Stimulated activated CD4-positive, alpha-beta T cell treated with anti-CD3 and anti-CD28 coated beads, Interleukin-2, amount 100 ng/mL, for 24 hours (primary cell): Measurements from ENCODE around the gene GABRB1.
"Not testable (repeated sequence)": the region's sequence is repeated elsewhere in the genome, so short reads cannot be mapped to it uniquely, and the experiment has no call there.

Source experiments
- DNase-seq, 2 donors: peaks; one replicate each; pipeline ENCODE4 v3.0.0-alpha.2; 2020

Gene GABRB1

DNA sequence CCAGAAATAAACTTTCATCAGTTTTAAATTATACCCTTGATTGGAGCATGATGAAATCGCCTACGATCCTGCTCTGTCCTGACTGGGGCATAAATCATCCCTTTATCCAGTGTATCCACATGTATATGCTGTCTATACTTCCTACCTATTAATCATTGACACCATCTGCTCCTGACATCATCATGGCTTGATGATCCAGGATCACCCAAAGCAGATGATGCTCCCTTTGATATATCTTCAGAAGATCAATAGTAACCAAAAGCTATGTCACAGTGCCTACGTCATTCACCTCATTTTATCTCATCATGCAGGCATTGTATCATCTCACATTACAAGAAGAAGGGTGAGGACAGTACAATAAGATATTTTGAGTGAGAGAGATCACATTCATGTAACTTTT is 294.7 kb downstream of the GABRB1 start:
- DNase-seq, result no peak

DNA sequence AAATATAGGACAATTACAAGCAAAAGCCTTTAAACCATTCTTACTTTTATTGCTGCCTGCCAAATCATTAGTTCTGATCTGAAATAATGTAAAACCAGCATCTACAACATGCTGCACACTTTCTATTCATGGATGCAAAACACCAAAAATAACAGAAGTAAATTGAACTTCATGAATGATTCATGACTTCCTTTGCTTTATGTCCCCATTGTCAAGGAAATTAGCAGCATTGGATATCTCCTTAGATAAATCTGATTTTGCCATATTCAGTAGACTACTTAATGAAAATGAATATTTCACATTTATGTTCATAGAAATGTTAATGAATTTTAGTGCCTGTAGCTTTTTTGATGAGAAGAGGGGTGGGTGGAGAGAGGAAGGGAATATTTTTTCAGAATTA is 299.5 kb downstream of the GABRB1 start:
- no peak for DNase-seq

DNA sequence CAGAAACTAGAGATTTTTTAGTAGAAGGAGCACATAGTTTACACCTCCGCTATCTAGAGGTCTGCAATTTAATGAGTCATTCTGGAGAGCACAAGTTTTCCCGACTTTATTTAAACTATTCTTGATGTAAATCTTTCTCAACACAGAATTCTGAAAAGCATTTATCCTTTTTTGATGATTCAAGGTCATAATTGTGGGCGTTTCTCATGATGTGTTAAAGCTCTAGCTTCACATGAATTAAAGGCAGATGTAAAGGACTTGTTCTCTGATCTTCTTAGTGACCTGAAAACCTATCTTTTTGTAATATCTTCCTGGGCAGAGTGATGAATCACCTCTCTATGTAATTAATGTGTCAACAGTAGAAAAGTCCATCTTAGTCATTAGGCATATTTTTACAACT is 303.3 kb downstream of the GABRB1 start:
- DNase-seq, result no peak

DNA sequence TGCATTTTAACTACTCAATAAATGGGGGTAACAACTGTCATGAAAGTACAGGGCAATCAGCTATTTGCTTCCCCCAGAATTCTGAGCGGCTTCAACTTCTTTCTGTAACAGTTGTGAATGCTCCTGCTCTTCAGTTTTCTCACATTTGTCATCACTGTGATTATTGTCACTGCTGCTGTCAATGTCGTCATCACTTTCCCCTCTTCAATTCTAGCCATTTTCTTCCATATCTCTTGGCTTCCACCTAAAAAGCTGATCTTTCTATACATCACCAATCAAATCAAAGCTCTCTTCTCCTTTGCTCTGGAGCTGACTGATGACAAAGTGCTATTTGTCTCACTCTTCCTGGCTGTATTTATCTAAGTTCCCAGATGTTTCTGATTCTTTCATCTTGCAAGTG is 306.5 kb downstream of the GABRB1 start:
- no peak for DNase-seq

DNA sequence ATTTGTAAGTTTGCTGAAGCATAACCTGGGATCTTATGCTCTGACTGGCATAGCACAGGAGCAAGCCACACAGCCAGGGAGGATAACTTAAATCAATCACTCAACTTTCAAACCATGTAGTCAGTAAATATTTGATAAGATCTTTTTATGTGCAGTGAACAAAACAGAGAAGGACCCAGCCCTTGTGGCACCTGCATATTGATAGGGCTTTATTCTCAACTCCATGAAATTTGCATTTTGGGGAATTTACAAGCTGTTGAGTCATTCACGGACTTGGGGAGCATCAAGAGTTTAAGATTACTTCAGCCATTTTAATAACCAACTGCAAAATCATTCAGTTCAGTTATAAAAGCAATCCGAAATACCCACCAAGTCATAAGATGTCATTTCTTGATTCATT is 309.5 kb downstream of the GABRB1 start:
- DNase-seq, result no peak

DNA sequence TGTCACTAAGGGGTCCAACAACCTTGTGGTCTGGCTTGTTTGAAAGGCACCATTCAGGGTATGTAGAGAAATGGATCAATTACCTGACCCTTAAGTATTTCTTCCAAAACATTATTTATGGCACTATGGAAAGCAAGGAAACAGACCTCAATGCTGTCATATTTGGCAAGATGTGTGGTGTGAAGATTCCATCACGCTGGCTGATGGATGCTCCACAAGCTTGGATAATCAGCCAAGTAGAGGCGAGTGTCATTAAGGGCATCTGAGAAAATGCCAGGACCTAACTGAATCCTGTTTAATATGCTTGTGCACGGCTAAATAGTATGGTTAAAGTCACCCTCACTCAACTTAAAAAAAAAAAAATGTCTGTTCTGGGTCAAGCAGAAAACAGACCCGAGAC is 311.4 kb downstream of the GABRB1 start:
- DNase-seq, result no peak

DNA sequence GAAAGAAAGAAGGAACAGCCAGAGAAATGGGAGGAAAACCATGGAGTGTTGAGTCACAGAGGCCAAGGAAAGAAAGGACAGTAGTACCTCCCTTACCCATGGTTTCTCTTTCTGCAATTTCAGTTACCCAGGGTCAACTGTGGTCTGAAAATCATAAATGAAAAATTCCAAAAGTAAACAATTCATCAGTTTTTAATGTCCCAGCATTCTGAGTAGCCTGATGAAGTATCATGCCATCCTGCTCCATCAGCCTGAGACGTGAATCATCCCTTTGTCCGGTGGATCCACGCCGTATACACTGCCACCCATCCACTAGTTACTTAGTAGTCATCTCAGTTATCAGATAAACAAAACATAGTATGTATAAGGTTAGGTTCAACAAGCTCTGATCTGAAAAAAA is 318.0 kb downstream of the GABRB1 start:
- DNase-seq, result no peak

DNA sequence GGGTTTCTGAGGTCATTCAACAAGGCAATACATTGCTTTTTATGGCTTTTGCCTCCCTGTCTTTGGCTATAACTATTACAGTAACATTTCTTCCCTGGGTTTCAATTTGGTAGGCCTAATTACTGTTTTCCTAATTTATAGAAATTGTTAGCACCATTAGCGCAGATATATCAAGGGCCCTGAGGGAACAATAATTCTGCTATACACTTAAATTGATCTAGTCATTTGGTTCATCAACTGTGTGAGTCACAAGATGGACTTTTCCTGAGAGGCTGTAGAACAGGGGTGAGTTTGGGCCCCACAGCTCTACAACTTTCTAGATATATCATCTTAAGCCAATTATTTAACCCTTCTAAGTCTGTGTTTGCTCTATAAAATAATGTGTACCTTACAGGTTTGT is 324.2 kb downstream of the GABRB1 start:
- no peak for DNase-seq

DNA sequence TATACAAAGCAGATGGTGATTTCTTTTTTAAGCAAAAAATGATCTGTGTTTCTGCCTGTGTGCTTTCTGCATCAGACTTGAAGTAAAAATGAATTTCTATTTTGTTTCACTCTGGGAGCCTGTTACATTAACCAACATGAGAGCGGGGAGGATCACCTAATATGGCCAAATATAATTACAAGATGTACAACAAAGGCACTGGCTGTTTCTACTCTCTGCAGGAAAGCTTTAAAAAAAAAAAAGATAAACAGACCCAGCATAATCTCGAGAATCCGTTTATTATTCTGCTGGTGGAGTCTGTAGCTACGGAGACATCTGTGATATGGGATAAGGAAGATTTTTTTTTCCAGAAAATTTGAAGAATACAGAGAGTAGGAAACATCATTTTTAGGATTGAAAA is 328.5 kb downstream of the GABRB1 start:
- no peak for DNase-seq

DNA sequence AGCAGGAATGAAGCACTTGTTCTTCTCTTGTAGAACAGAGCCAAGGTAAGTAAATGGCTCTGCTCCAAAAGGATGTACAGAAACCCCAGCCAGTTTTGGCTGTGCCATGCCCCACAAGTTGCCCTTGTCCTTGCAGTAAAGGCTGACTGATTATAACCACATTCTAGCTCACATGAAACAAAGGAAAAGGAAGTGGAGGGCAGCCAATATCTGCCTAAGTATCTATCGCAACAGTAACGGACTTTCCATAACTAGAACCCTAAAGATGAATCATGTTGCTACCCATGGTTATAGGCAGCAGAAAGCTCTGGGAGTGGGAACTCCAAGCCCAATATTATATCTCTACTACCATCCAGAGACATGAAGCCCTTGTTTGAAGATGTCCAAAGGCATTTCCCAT is 336.4 kb downstream of the GABRB1 start:
- DNase-seq, result no peak

DNA sequence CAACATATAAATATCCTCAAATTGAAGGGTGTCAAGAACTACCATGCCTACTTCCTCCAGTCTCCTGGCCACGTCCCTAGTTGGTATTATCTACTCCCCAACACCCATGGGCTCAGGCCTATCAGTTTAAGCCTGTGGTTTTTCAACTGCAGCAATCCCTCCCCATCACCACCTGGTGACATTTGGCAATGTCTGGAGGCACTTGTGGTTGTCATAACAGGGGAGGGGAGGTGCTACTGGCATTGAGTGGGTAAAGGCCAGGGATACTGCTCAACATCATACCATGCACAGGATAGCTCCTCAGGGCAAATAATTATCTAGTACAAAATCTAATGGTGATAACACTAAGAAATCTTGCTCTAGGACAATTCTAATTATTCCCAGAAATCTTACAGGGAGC is 336.8 kb downstream of the GABRB1 start:
- DNase-seq, result no peak

DNA sequence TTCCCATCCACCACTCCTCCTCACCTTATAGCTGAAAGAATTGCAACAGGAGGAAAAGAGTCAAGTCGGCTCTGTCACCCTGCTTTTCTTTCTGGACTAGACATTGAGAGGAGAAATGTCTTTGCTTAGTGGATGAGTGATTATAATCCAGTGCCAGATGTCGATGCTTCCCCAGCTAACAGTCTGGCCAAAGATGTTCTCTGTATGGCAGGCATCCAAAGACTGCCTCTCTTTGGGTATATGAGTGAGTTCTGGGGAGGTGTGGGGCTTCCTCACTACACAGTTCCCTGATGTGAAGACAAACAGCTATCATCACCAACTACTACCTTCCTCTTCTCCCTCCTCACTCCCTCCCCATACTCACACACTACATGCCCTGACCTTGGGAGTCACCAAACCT is 341.2 kb downstream of the GABRB1 start:
- no peak for DNase-seq

DNA sequence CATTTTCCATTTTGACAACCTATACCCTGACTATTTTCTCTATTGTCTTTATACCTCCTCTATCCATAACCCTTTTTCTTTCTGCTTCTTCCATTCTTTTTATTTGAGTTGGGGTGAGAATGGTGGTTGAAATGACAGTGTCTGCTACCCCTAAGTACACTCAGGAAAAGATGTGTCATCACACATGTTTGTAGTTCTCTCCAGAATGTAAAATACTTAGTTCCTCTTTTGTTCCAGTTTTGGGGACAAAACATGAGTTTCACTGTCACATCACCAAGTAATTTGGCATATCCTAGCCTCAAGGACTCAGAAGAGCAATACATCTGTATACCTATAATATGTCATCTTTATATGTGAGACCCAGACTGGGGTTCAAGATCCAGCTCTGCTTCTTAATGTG is 341.8 kb downstream of the GABRB1 start:
- DNase-seq, result no peak

DNA sequence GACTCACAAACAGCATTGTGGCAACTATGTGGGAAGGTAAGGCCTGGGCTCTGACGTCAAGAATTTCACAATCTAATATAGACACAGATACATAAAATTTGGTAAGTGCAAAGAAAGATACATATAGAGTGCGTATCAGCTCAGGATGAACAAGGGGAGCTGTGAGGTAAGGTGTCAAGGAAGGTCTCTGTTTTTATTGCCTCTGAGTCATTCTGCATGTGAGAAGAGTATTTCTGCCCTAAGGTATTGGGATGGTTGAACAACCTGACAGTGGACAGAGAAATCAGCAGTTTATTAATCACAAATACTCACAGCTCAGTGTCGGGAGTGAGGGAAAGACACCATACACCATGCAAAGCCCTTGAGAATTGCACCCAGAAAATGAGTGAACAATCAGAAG is 342.3 kb downstream of the GABRB1 start:
- no peak for DNase-seq

DNA sequence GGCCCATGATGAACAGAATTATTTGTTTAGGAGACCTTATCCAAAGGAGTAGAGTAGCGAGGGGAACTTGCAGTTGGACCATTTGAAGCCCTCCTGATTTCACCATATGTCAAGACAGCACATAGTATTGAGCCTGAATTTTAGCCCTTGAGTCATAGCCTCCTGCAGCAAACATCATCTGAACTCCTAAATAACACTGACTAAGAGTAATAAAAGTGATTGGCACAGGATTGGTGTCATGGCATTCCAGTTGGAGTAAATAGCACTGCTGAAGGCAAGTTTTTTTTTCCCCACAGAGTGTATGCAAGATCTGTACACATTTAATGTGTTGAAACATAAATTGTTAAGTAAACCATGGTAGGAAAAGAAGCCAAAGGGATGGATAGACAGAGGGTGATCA is 343.1 kb downstream of the GABRB1 start:
- DNase-seq, result no peak

DNA sequence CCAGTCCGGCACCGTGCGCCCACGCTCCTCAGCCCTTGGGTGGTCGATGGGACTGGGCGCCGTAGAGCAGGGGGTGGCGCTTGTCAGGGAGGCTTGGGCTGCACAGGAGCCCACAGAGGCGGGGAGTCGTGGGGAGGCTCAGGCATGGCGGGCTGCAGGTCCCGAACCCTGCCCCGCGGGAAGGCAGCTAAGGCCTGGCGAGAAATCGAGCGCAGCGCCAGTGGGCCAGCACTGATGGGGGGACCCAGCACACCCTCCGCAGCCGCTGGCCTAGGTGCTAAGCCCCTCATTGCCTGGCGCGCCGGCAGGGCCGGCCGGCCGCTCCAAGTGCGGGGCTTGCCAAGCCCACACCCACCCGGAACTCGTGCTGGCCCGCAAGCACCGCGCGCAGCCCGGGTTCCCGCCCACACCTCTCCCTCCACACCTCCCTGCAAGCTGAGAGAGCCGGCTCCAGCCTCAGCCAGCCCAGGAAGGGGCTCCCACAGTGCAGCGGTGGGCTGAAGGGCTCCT is 346.7 kb downstream of the GABRB1 start:
- DNase-seq, result not testable (repeated sequence)

DNA sequence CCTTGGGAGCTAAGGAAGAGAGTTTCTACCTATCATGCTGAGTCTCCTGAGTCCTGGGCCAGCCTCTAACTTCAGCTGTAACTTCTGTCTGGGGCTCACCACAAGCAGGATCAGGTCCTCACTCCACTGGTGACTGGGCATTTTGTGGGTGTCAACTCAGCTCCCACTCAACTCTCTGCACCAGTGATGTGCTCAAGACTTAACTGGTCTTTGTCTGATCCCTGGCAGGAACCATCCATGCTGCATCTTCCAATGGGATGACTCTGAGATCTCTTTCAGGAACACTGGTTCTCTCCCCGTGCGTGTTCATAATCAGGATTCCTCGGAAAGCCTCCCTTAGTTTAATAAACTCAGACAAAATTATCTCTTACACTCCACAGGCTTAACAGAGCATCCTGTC is 349.8 kb downstream of the GABRB1 start:
- DNase-seq, result no peak

DNA sequence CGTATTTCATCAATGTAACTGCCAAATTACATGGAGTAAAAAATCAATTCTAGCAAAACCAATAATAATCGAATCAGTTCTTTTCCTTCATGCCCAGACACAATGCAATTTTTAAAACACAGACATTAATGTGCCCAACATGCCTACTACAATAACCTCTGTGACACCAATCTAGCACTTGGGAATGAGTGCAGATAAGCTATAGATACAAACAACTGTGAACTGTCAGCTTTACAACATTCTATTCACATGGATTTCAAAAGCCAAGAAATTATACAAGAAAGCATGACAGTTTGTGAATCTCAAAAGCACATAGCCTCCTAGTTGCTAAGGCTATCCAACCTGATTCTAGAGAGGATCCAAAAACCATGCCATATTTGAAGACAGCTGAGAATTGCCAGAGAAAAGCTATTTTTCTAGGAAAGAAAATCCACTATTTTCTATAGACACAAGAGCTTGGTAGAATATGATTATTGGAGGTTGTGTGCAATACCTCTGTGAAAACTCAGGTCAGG is 351.5 kb downstream of the GABRB1 start:
- DNase-seq, result no peak

DNA sequence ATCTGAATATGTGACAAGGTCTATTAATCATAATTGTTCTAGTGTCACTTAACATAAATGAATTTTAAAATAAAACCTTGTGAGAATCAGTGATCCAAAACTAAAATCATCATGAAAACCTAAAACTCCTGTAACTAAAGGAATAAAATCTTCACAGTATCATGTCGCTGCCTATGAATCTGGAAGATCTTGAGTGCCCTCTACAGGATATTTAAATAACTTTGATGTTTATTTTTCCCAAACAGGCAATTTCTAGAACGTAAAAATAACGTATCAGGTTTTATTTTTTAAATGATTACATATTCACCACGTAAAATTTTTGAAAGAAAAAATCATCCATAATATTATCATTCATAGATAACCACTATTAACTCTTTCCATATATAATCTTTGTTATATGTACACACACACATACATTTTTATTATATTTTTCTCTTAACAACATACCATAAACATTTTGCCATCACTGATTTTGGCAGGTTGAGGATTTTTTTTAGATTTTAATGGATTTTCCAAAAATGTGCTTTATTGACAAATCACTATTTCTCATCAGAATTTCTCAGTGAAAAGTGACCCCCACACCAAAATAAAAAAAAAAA is 352.6 kb downstream of the GABRB1 start:
- no peak for DNase-seq

DNA sequence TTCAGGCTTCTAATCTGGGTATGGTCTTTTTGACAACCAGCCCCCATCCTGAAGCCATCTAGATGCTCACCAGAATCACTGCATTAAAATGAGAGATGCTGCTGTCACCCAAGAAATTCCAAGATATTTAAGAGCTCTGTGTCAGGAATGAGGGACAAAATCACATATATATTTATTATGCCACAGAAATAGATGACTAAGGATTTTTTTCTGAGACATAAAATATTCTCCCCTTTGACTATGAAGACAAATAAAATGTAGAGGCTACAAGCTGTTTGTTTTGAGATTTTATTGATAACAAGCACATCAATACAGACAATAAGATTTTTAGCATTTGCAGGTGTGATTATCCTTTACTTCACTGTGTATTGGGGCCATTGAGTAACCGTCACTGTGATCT is 354.8 kb downstream of the GABRB1 start:
- no peak for DNase-seq

DNA sequence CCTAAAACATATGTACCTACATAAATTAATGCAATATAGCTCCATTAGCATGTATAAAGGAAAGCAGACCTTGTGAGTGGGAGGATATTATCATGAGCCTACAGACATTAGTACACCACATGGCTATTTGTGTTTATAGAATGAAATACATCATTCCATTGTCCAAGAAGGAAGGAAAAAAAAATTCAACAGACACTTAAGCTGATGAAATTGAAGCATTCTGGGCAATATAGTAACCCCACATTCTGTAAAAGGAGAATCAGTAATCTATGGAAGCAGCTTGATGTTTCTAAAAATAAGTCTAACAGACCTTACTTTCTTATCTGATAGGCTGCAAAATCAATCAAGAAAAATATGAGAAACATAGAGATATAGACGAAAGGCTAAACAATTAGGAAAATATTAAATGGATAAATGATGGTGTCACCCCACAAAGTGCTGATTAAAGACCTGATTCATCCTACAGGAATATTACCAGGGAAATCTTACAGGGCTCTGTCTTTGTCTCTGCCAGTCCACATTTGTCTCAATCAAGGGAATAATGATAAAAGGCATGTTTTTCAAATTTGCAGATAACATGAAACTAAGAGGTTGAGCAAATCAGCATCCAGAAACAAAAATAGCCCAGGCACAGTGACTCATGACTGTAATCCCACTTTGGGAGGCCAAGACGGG is 355.3 kb downstream of the GABRB1 start:
- DNase-seq, result no peak

DNA sequence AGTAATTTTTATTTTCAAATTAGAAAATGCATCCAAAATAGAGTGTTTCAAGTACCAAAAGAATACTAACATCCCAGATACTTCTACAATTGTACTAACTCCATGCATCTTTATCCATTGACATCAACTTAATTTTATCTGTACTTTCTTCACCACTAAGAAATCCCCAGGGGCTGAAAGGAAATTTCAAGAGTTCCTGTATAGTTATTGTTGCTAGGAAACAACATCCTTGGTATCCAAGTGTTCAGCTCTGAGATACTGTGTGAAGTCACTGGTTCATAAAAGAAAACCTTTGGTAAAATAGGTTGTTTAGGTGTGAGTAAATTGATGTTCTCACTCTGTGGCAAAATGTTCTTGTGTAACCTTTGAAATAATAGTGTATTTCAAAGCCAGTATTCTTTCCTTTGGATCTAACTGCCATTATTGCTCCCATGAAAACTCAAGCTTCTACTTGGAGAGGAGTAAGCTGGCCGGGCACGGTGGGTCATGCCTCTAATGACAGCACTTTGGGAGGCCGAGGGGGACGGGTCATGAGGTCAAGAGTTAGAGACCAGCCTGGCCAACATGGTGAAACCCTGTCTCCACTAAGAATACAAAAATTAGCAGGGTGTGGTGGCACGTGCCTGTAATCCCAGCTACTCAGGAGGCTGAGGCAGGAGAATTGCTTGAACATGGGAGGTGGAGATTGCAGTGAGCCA is 359.2 kb downstream of the GABRB1 start:
- no peak for DNase-seq

DNA sequence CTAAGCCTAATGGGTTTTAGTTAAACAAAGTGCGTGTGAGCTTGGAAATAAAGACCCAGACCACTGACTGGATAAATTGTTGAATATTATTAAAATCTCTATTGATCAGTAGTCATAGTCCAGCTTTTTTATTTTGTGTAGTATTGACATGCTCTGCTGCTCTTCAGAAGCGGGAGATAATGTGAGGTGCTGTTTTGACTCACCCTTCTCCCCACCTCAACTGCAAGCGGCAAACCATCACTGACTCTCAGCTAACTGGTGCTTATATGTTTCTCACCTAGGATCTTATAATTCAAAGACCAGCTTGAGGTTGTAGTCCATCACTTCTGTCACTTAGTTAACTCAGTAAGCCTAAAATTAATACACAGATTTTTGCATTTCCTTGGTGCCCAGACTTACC is 359.9 kb downstream of the GABRB1 start:
- DNase-seq, result no peak

DNA sequence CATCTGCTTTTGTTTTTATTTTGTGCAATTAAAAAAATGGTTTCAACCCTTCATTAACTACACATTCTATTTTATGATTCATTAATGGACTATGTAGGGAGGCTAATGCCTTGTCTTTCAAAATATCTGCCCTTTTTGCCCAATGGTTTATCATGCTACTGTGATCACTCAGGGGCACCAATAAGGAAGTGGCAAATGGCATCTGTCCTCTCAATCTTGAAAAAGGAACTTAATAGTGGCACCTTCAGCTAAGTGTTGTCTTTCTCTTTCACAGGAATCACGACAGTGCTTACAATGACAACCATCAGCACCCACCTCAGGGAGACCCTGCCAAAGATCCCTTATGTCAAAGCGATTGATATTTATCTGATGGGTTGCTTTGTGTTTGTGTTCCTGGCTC is 375.0 kb downstream of the GABRB1 start:
- DNase-seq, result no peak
